PC-9 (cell line): ENCODE results near the gene FARS2. TPM values are rescaled to one million over a fixed set of nuclear protein-coding genes. Genes with fewer than 3 reads are reported as not detected.

Experiments
- BruUV-seq: library from RNA; stranded (reverse); fragments of 400-500 nt; replicated peaks from 2 replicates; lab custom pipeline; 2021; lab: Mats Ljungman, UMichigan
- CTCF ChIA-PET: fragments of 300-600 bp; sonication (Branson Sonifier 250); formaldehyde crosslinking; loops from one replicate; lab custom pipeline; 2022; ENCODE audit warnings: antibody characterized with exemption; lab: Charles Lee
- POLR2A ChIA-PET: fragments of 300-600 bp; sonication (Branson Sonifier 250); formaldehyde crosslinking; loops from one replicate; lab custom pipeline; 2022; ENCODE audit warnings: antibody characterized with exemption; ENCODE audit not compliant: unreplicated experiment; lab: Charles Lee
- DNase-seq, 2 experiments: peaks; one replicate each; pipeline versions ENCODE4 v3.0.0 to v3.0.0-alpha.2; 2015 to 2022; ENCODE audit warnings: mixed read lengths in 1 of 2
- H2AFZ ChIP-seq: fragments of 200-600 bp; sonication (generic); 2 replicates; pipeline ENCODE4 v1.8.1; 2017; ENCODE audit warnings: antibody characterized with exemption
- H3F3A ChIP-seq: fragments of 200-600 bp; sonication (generic); 2 replicates; pipeline ENCODE4 v1.8.1; 2017; ENCODE audit warnings: antibody characterized with exemption, mild to moderate bottlenecking, low read depth; ENCODE audit not compliant: insufficient read depth
- H3K27ac ChIP-seq: fragments of 200-600 bp; sonication (generic); 2 replicates; pipeline ENCODE4 v1.6.1; 2016; ENCODE audit warnings: mixed run types
- H3K27me3 ChIP-seq: fragments of 200-600 bp; sonication (generic); 2 replicates; pipeline ENCODE4 v1.6.1; 2016; ENCODE audit warnings: low read depth, mixed run types; ENCODE audit not compliant: insufficient read depth
- H3K36me3 ChIP-seq: fragments of 200-600 bp; sonication (generic); 2 replicates; pipeline ENCODE4 v1.6.1; 2016; ENCODE audit warnings: low read depth, mixed run types
- H3K4me1 ChIP-seq: fragments of 200-600 bp; sonication (generic); replicated peaks from 2 replicates; pipeline ENCODE4 v1.6.1; 2016; ENCODE audit warnings: mixed run types; ENCODE audit not compliant: insufficient read depth
- H3K4me2 ChIP-seq: fragments of 200-600 bp; sonication (generic); 2 replicates; pipeline ENCODE4 v1.6.1; 2017; ENCODE audit warnings: mixed run types
- H3K4me3 ChIP-seq: fragments of 200-600 bp; sonication (generic); 2 replicates; pipeline ENCODE4 v1.6.1; 2016; ENCODE audit warnings: mixed run types
- H3K79me2 ChIP-seq: fragments of 200-600 bp; sonication (generic); 2 replicates; pipeline ENCODE4 v1.6.1; 2017; ENCODE audit warnings: low read depth, mixed run types
- H3K9me2 ChIP-seq: fragments of 200-600 bp; sonication (generic); 2 replicates; pipeline ENCODE4 v1.8.1; 2017; ENCODE audit warnings: mild to moderate bottlenecking; ENCODE audit not compliant: insufficient read depth
- H3K9me3 ChIP-seq: fragments of 200-600 bp; sonication (generic); 2 replicates; pipeline ENCODE4 v1.8.1; 2016; ENCODE audit warnings: low read depth; ENCODE audit not compliant: insufficient read depth
- H4K20me1 ChIP-seq: fragments of 200-600 bp; sonication (generic); 2 replicates; pipeline ENCODE4 v1.8.1; 2017; ENCODE audit not compliant: insufficient read depth
- EZH2 ChIP-seq: fragments of 200-600 bp; sonication (generic); IDR thresholded peaks from 2 replicates; pipeline ENCODE4 v1.8.0; 2017; ENCODE audit warnings: antibody characterized with exemption, low read depth
- intact Hi-C: fragments of 100-400 bp; cut with micrococcal nuclease; formaldehyde crosslinking; loops from one replicate; pipeline ENCODE4 v1.10.0; 2022; ENCODE audit not compliant: unreplicated experiment
- total RNA-seq: library from RNA; stranded (reverse); gene quantifications from 2 replicates; pipeline ENCODE4 v1.2.3, GENCODE V29; 2021
- TF ChIP-seq, protein P1 (sequence below): fragments of 200-600 bp; sonication (generic); conservative IDR thresholded peaks from 2 replicates; pipeline ENCODE4 v1.6.1; 2017; ENCODE audit warnings: mixed run types, antibody characterized with exemption, mild to moderate bottlenecking, moderate library complexity

The FARS2 gene
- total RNA-seq, 1 experiment from 2014 or later: 26.7 TPM

GRCh38 chr6:5287205-5287965 is 26.1 kb downstream of the FARS2 start:
- CTCF ChIA-PET: interaction anchor here (0.7 kb wide), 1 partner anchor 202 kb away, joined by 6 read pairs; no protein-coding TSS in a partner anchor
- TF ChIP-seq, protein P1, sequence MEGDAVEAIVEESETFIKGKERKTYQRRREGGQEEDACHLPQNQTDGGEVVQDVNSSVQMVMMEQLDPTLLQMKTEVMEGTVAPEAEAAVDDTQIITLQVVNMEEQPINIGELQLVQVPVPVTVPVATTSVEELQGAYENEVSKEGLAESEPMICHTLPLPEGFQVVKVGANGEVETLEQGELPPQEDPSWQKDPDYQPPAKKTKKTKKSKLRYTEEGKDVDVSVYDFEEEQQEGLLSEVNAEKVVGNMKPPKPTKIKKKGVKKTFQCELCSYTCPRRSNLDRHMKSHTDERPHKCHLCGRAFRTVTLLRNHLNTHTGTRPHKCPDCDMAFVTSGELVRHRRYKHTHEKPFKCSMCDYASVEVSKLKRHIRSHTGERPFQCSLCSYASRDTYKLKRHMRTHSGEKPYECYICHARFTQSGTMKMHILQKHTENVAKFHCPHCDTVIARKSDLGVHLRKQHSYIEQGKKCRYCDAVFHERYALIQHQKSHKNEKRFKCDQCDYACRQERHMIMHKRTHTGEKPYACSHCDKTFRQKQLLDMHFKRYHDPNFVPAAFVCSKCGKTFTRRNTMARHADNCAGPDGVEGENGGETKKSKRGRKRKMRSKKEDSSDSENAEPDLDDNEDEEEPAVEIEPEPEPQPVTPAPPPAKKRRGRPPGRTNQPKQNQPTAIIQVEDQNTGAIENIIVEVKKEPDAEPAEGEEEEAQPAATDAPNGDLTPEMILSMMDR: no peak
- no peak for TF ChIP-seq EZH2
- intact Hi-C loops: no loop called here
- H3K4me2 ChIP-seq: no peak overlapping the region
- no peaks in the 10 kb centered on the region for H3K27me3 ChIP-seq
- no peaks in the 10 kb centered on the region for H3K36me3 ChIP-seq
- no peaks in the 10 kb centered on the region for H3K9me2 ChIP-seq
- no peaks in the 10 kb centered on the region for H3K9me3 ChIP-seq
- no peaks in the 10 kb centered on the region for H4K20me1 ChIP-seq
- no peak overlapping the region for H2AFZ ChIP-seq
- H3K79me2 ChIP-seq: no peaks in the 10 kb centered on the region
- no TSS peak for BruUV-seq
- no peaks in the 10 kb centered on the region for H3K4me1 ChIP-seq
- no peak overlapping the region for H3K4me3 ChIP-seq
- POLR2A ChIA-PET: interaction anchor here (0.5 to 0.6 kb wide), 5 partner anchors 21 to 983 kb away, joined by 3 to 5 read pairs (median 3); no protein-coding TSS in a partner anchor
- no peak overlapping the region for H3K27ac ChIP-seq
- no peaks in the 10 kb centered on the region for H3F3A ChIP-seq
- DNase-seq: peak in 1 of 2 experiments; percentile 14

DNA sequence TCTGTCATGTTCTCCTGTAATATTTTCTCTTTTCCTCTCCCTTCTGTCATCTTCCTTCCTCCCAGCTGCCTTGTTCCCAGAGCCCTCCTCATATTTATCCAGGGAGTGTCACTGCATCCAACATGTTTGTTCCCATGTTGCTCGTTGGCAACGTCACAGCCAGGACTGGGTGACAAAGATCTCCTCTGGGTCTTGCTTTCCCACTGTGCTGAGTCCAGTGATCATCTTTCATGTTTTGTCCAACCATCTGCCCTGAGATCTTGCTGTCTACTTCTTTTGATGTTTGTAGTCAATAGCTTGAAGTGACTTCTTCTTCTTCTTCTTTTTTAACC is 26.6 kb downstream of the FARS2 start:
- Histone ChIP-seq H3K79me2 (no peaks in the 10 kb centered on the region), H3K4me1 (no peaks in the 10 kb centered on the region), H3K4me3 (no peak overlapping the region), H3K36me3 (no peaks in the 10 kb centered on the region), H3K9me2 (no peaks in the 10 kb centered on the region), H3K4me2 (no peak overlapping the region), H2AFZ (no peak overlapping the region), H3F3A (no peaks in the 10 kb centered on the region), H3K27ac (no peak overlapping the region), H3K27me3 (no peaks in the 10 kb centered on the region), H3K9me3 (no peaks in the 10 kb centered on the region), H4K20me1 (no peaks in the 10 kb centered on the region)
- ChIA-PET POLR2A (interaction anchor here (0.5 to 0.6 kb wide), 3 partner anchors 27 to 984 kb away, joined by 3 to 5 read pairs (median 3); no protein-coding TSS in a partner anchor), CTCF (interaction anchor here (0.7 kb wide), 1 partner anchor 201 kb away, joined by 6 read pairs; no protein-coding TSS in a partner anchor)
- TF ChIP-seq EZH2: no peak
- TF ChIP-seq, protein P1: no peak
- no TSS peak for BruUV-seq
- DNase-seq: no peak
- intact Hi-C loops: no loop called here

DNA sequence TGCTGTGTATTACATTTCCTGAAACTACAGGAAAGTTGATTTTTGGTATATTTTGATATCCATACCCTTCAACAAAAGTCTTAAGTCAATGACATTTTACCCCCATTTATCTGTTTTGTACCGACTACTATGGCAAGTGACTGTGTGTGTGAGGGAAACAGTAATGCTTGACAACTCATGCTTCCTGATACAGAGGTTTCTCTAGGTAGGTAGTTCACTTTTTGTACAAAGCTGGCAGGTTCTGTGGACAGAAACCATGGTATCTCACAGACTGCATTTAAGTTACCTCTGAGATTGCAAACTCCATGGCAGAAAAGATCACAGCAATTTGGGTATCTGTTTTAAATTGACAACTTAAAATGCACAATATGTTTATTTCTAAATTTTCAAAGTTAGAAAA is 28.8 kb downstream of the FARS2 start:
- Histone ChIP-seq H3K36me3 (no peaks in the 10 kb centered on the region), H3K79me2 (no peaks in the 10 kb centered on the region), H4K20me1 (no peaks in the 10 kb centered on the region), H3K4me1 (no peaks in the 10 kb centered on the region), H2AFZ (no peak overlapping the region), H3K27ac (no peak overlapping the region), H3K9me2 (no peaks in the 10 kb centered on the region), H3K27me3 (no peaks in the 10 kb centered on the region), H3K4me2 (no peak overlapping the region), H3K4me3 (no peak overlapping the region), H3K9me3 (no peaks in the 10 kb centered on the region), H3F3A (no peaks in the 10 kb centered on the region)
- POLR2A ChIA-PET: no interaction called here
- intact Hi-C loops: no loop called here
- DNase-seq: no peak
- TF ChIP-seq, protein P1: no peak
- TF ChIP-seq EZH2: no peak
- CTCF ChIA-PET: no interaction called here
- no TSS peak for BruUV-seq
